Psoas muscle (tissue), 8 donors: ENCODE data around the gene EVC. TPM values are rescaled to one million over a fixed set of nuclear protein-coding genes. Genes with fewer than 3 reads are reported as not detected.

Source experiments
- ATAC-seq, 4 donors: fragments of 200-7000 bp; cut with Tn5 transposase; one replicate each; pipeline ENCODE4 v1.9.1; 2020; ENCODE audit warnings: moderate library complexity in 3 of 4, mild to moderate bottlenecking in 2 of 4
- DNase-seq, 2 donors: peaks; one replicate each; pipeline ENCODE4 v3.0.0-alpha.2; 2020
- H3K27ac ChIP-seq: fragments of 200-600 bp; one replicate; pipeline ENCODE4 v1.8.0; 2022
- H3K27me3 ChIP-seq, 3 donors: fragments of 200-600 bp in 1 of 3; one replicate each; pipeline versions ENCODE4 v1.6.1 to v1.8.0; 2013 to 2022; ENCODE audit warnings: low read length in 2 of 3, mild to moderate bottlenecking in 2 of 3, moderate library complexity in 1 of 3; ENCODE audit not compliant: insufficient read depth in 3 of 3
- H3K36me3 ChIP-seq, 2 donors: fragments of 200-600 bp in 1 of 2; one replicate each; pipeline versions ENCODE4 v1.6.1 to v1.8.0; 2013 to 2022; ENCODE audit warnings: low read depth in 1 of 2, mild to moderate bottlenecking in 1 of 2, moderate library complexity in 1 of 2; ENCODE audit not compliant: insufficient read depth in 1 of 2
- H3K4me1 ChIP-seq: fragments of 200-600 bp; one replicate; pipeline ENCODE4 v1.8.0; 2022
- H3K4me3 ChIP-seq: fragments of 200-600 bp; one replicate; pipeline ENCODE4 v1.8.0; 2022; ENCODE audit warnings: mild to moderate bottlenecking
- H3K9me3 ChIP-seq: fragments of 200-600 bp; one replicate; pipeline ENCODE4 v1.8.0; 2022
- CTCF ChIP-seq: fragments of 200-600 bp; IDR thresholded peaks from one replicate; pipeline ENCODE4 v1.8.0; 2022; ENCODE audit warnings: antibody characterized with exemption
- WGBS, 3 donors: extraction: QIAGEN DNeasy Blood & Tissue Kit; methylation state at CpG; one replicate each; pipeline versions ENCODE4 v1.1.6 to v1.1.7; 2013; 5-methylcytosine and 5-hydroxymethylcytosine counted together
- intact Hi-C, 2 donors: fragments of 100-400 bp; cut with DNase I; formaldehyde crosslinking; loops; one replicate each; pipeline versions ENCODE4 v1.11.0 to v1.14.2; 2022
- polyA plus RNA-seq, 3 donors: library from polyadenylated mRNA; stranded (reverse); fragments of 200-250 nt; gene quantifications; one replicate each; pipeline ENCODE4 v1.2.3, GENCODE V29; 2013
- total RNA-seq, 4 donors: library from RNA; stranded (reverse); fragmentation: NEBNext Ultra II Directional in 2 of 4; extraction: Animal tissue kit (Norgen Biotek cat#: 25700) in 2 of 4; gene quantifications; one replicate each; pipeline versions ENCODE4 v1.2.1 to v1.2.4, GENCODE V29; 2021 to 2023
- donor health status: healthy with polysubstance abuse.
- donor health status: DM: no; HTN: no; CAD: no; lungs with moderate emphysema.
- donor health status: Bipolar disorder and iron deficiency.
- donor health status: healthy.
- donor health status: DM: yes; HTN: yes; CAD: no.
- donor health status: DM: no; HTN: no; CAD: no.
- donor health status: DM: no; HTN: no; CAD: no.
- donor health status: DM: yes; HTN: yes; CAD: no.

The EVC gene
- total and polyA plus RNA-seq, 7 donors, result 0.56 to 3.8 (median 1.5) TPM

- Histone ChIP-seq H3K4me1 (no peaks in the 10 kb centered on the region), H3K27ac (no peak overlapping the region), H3K4me3 (no peak overlapping the region), H3K9me3 (no peaks in the 10 kb centered on the region), H3K36me3 (no peaks in the 10 kb centered on the region), H3K27me3 (no peaks in the 10 kb centered on the region)
- WGBS, 3 donors, result 91 to 98% (median 96%) methylated on average over 8 of the region's 8 CpGs
- intact Hi-C loops, result no loop called here
- TF ChIP-seq CTCF, result no peak
- no peak for ATAC-seq
- DNase-seq, result no peak
Measured at GRCh38 chr4:5701971-5702370, 9.0 kb upstream of the EVC start.

- Histone ChIP-seq H3K9me3 (no peaks in the 10 kb centered on the region), H3K4me1 (no peaks in the 10 kb centered on the region), H3K27me3 (peaks cover 0 to 17% (median 2%) of the 10 kb centered on the region in 3 donors), H3K4me3 (no peak overlapping the region), H3K36me3 (no peaks in the 10 kb centered on the region), H3K27ac (no peak overlapping the region)
- no peak for TF ChIP-seq CTCF
- WGBS, 3 donors, result 94 to 98% (median 96%) methylated on average over 5 of the region's 5 CpGs
- no peak for DNase-seq
- ATAC-seq, result no peak
- intact Hi-C loops, result no loop called here
Measured at GRCh38 chr4:5703831-5704230, 7.2 kb upstream of the EVC start.

GRCh38 chr4:5704276-5704675 is 6.7 kb upstream of the EVC start:
- no peaks in the 10 kb centered on the region for H3K9me3 ChIP-seq
- no peak overlapping the region for H3K4me3 ChIP-seq
- peaks cover 0 to 22% (median 6%) of the 10 kb centered on the region in 3 donors for H3K27me3 ChIP-seq
- no peak overlapping the region for H3K27ac ChIP-seq
- no peaks in the 10 kb centered on the region for H3K4me1 ChIP-seq
- no peak for TF ChIP-seq CTCF
- 92 to 93% (median 93%) methylated on average over 6 of the region's 6 CpGs for WGBS, 3 donors
- ATAC-seq (no peak), DNase-seq (no peak)
- no peaks in the 10 kb centered on the region for H3K36me3 ChIP-seq
- intact Hi-C loops, result no loop called here

GRCh38 chr4:5705647-5706320 is 5.2 kb upstream of the EVC start:
- no peak overlapping the region for H3K4me3 ChIP-seq
- H3K36me3 ChIP-seq, result no peaks in the 10 kb centered on the region
- 86 to 90% (median 87%) methylated on average over 5 of the region's 5 CpGs for WGBS, 3 donors
- H3K9me3 ChIP-seq, result no peaks in the 10 kb centered on the region
- H3K27ac ChIP-seq, result no peak overlapping the region
- ATAC-seq, result no peak
- H3K27me3 ChIP-seq, result peaks cover 0 to 31% (median 11%) of the 10 kb centered on the region in 3 donors
- TF ChIP-seq CTCF, result no peak
- no peaks in the 10 kb centered on the region for H3K4me1 ChIP-seq
- intact Hi-C loops, result no loop called here
- no peak for DNase-seq
